SK-N-MC (cell line): ENCODE measurements around the gene SHISAL1.

Source experiments
- DNase-seq: peaks from one replicate; pipeline ENCODE4 v3.0.0-alpha.2; 2011; ENCODE audit warnings: low read depth, low spot score
- H3K27ac ChIP-seq: fragments of 200-600 bp; sonication (generic); 2 replicates; pipeline ENCODE4 v1.5.1; 2016; ENCODE audit warnings: mixed run types
- H3K36me3 ChIP-seq: fragments of 200-600 bp; sonication (generic); 2 replicates; pipeline ENCODE4 v1.6.1; 2017; ENCODE audit warnings: antibody characterized with exemption, low read length, mixed read lengths; ENCODE audit not compliant: insufficient read depth
- H3K4me3 ChIP-seq: fragments of 200-600 bp; sonication (generic); 2 replicates; pipeline ENCODE4 v1.5.1; 2016
- H3K9ac ChIP-seq: fragments of 200-600 bp; sonication (generic); 2 replicates; pipeline ENCODE4 v1.8.0; 2017; ENCODE audit warnings: mixed run types, mixed read lengths; ENCODE audit not compliant: insufficient read length
- H3K9me3 ChIP-seq: fragments of 200-600 bp; sonication (generic); 2 replicates; pipeline ENCODE4 v1.6.1; 2017; ENCODE audit warnings: low read depth, mild to moderate bottlenecking, antibody characterized with exemption, low read length, moderate library complexity, mixed read lengths
- EZH2 ChIP-seq: fragments of 200-600 bp; sonication (generic); IDR thresholded peaks from one replicate; pipeline ENCODE4 v1.6.1; 2017; ENCODE audit warnings: antibody characterized with exemption
- FOXP2 ChIP-seq: optimal IDR thresholded peaks from 2 replicates; pipeline ENCODE3; 2011; ENCODE audit warnings: mild to moderate bottlenecking, moderate library complexity; ENCODE audit not compliant: insufficient read depth; ENCODE audit errors: extremely low read length, control extremely low read depth
- POLR2AphosphoS5 ChIP-seq: IDR thresholded peaks from 2 replicates; pipeline ENCODE4 v1.6.1; 2012; ENCODE audit warnings: mild to moderate bottlenecking, low read depth, low read length, borderline replicate concordance

Gene SHISAL1

GRCh38 chr22:44277386-44278135 is 35.2 kb downstream of the SHISAL1 start:
- H3K27ac ChIP-seq = no peak overlapping the region
- no peak overlapping the region for H3K9ac ChIP-seq
- no peak overlapping the region for H3K4me3 ChIP-seq
- no peak for DNase-seq
- no peaks in the 10 kb centered on the region for H3K36me3 ChIP-seq
- H3K9me3 ChIP-seq = no peaks in the 10 kb centered on the region
- no peak for TF ChIP-seq EZH2

- no peak overlapping the region for H3K4me3 ChIP-seq
- no peak overlapping the region for H3K27ac ChIP-seq
- no peak overlapping the region for H3K9ac ChIP-seq
- TF ChIP-seq FOXP2 (no peak), POLR2AphosphoS5 (no peak), EZH2 (no peak)
- no peaks in the 10 kb centered on the region for H3K9me3 ChIP-seq
- no peak for DNase-seq
- H3K36me3 ChIP-seq = no peaks in the 10 kb centered on the region
Observed at GRCh38 chr22:44276706-44277356, 35.9 kb downstream of the SHISAL1 start.

- no peak for DNase-seq
- Histone ChIP-seq H3K27ac (no peak overlapping the region), H3K4me3 (no peak overlapping the region), H3K9ac (no peak overlapping the region), H3K36me3 (no peaks in the 10 kb centered on the region), H3K9me3 (no peaks in the 10 kb centered on the region)
- no peak for TF ChIP-seq EZH2
- no peak for TF ChIP-seq POLR2AphosphoS5
- no peak for TF ChIP-seq FOXP2
Observed at GRCh38 chr22:44276041-44276440, 36.7 kb downstream of the SHISAL1 start.

- Histone ChIP-seq H3K4me3 (no peak overlapping the region), H3K36me3 (no peaks in the 10 kb centered on the region), H3K9me3 (no peaks in the 10 kb centered on the region), H3K27ac (no peak overlapping the region), H3K9ac (no peak overlapping the region)
- DNase-seq = no peak
- no peak for TF ChIP-seq FOXP2
- no peak for TF ChIP-seq POLR2AphosphoS5
- TF ChIP-seq EZH2 = no peak
Observed at GRCh38 chr22:44275631-44275995, 37.1 kb downstream of the SHISAL1 start.

GRCh38 chr22:44274918-44275630 is 37.7 kb downstream of the SHISAL1 start:
- no peak overlapping the region for H3K4me3 ChIP-seq
- TF ChIP-seq POLR2AphosphoS5 (no peak), EZH2 (no peak), FOXP2 (no peak)
- H3K9me3 ChIP-seq = no peaks in the 10 kb centered on the region
- no peaks in the 10 kb centered on the region for H3K36me3 ChIP-seq
- H3K9ac ChIP-seq = no peak overlapping the region
- H3K27ac ChIP-seq = no peak overlapping the region
- no peak for DNase-seq

- Histone ChIP-seq H3K9me3 (no peaks in the 10 kb centered on the region), H3K27ac (no peak overlapping the region), H3K36me3 (no peaks in the 10 kb centered on the region), H3K4me3 (no peak overlapping the region), H3K9ac (no peak overlapping the region)
- TF ChIP-seq EZH2 (no peak), POLR2AphosphoS5 (no peak), FOXP2 (no peak)
- no peak for DNase-seq
Observed at GRCh38 chr22:44273175-44273574, 39.6 kb downstream of the SHISAL1 start.

GRCh38 chr22:44272401-44272771 is 40.4 kb downstream of the SHISAL1 start:
- Histone ChIP-seq H3K4me3 (no peak overlapping the region), H3K27ac (no peak overlapping the region), H3K9me3 (no peaks in the 10 kb centered on the region), H3K36me3 (no peaks in the 10 kb centered on the region), H3K9ac (no peak overlapping the region)
- no peak for TF ChIP-seq EZH2
- TF ChIP-seq POLR2AphosphoS5 = no peak
- TF ChIP-seq FOXP2 = no peak
- no peak for DNase-seq

GRCh38 chr22:44271732-44272400 is 40.9 kb downstream of the SHISAL1 start:
- TF ChIP-seq FOXP2 = no peak
- TF ChIP-seq POLR2AphosphoS5 = no peak
- TF ChIP-seq EZH2 = no peak
- Histone ChIP-seq H3K36me3 (no peaks in the 10 kb centered on the region), H3K9ac (no peak overlapping the region), H3K9me3 (no peaks in the 10 kb centered on the region), H3K4me3 (no peak overlapping the region), H3K27ac (no peak overlapping the region)
- no peak for DNase-seq

- H3K27ac ChIP-seq = no peak overlapping the region
- no peak for DNase-seq
- H3K36me3 ChIP-seq = no peaks in the 10 kb centered on the region
- H3K9ac ChIP-seq = no peak overlapping the region
- H3K4me3 ChIP-seq = no peak overlapping the region
- H3K9me3 ChIP-seq = no peaks in the 10 kb centered on the region
- TF ChIP-seq POLR2AphosphoS5 (no peak), EZH2 (no peak), FOXP2 (no peak)
Observed at GRCh38 chr22:44271010-44271500, 41.7 kb downstream of the SHISAL1 start.
